HG02973 (cell line): Measurements from ENCODE around the gene GYS1.

Experiments
- ATAC-seq: cut with Tn5 transposase; IDR thresholded peaks from one replicate; pipeline ENCODE4 v1.9.1; 2021; ENCODE audit warnings: moderate library complexity; ENCODE audit not compliant: unreplicated experiment

Gene GYS1

DNA sequence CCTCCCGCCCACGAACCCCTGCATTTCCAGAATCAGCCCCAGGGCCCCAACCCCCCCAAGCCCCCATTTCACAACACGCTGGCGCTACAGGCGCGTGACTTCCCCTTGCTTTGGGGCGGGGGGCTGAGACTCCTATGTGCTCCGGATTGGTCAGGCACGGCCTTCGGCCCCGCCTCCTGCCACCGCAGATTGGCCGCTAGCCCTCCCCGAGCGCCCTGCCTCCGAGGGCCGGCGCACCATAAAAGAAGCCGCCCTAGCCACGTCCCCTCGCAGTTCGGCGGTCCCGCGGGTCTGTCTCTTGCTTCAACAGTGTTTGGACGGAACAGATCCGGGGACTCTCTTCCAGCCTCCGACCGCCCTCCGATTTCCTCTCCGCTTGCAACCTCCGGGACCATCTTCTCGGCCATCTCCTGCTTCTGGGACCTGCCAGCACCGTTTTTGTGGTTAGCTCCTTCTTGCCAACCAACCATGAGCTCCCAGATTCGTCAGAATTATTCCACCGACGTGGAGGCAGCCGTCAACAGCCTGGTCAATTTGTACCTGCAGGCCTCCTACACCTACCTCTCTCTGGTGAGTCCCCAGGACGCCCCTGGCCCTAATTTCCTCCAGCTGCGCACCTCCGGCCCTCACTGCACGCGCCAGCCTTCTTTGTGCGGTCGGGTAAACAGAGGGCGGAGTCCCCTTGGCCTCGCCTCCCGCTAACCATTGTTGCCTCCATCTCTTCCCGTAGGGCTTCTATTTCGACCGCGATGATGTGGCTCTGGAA lies 27.9 kb downstream of the GYS1 start, which contains the start of gene FTL:
FTL (plus strand) TSS at position 270 of the 766 bp plus-strand sequence; CDS start at position 469, 199 bp downstream.
- peak; percentile 50 for ATAC-seq

- no peak for ATAC-seq
These were observed 28.7 kb downstream of the GYS1 start for GRCh38 chr19:48964205-48965039.

DNA sequence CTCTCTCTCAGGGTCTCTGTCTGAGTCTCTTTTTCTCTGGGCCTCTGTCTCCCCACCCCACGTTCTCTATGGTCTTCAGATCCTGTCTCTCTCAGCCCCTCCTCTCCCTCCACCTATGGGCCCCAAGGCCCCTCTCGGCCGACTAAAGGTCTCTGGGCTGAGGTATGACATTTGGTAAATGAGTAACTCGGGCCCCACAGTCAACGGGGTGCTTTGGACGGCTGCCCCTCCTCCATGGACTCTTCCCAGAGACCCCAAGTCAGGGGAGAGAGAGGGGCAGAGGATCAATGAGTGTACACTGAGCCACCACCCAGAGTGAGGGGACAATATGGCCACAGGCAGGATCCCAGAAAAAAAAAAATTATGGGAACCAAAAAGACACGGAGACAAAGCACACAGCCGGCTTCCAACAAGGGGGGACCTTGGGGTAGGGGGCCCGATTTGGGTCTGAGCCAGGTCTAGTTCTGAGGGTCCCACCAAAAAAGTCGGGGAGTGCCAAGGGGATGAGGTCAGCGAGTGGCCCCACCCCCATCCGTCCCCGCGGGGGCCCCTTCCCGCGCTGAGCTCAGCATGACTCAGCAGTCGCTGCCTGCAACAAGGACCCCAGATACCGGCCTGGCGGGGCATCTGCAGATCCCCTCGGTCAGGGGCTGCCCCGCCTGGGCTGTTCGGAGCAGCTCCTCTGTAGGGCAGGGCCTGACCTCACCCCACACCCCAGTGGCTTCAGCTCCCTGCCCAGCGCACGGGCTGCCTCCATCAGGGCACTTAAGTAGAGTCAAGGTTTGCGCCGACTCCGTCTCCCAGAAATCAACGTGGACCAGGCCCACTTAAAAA lies 29.5 kb downstream of the GYS1 start:
- no peak for ATAC-seq

DNA sequence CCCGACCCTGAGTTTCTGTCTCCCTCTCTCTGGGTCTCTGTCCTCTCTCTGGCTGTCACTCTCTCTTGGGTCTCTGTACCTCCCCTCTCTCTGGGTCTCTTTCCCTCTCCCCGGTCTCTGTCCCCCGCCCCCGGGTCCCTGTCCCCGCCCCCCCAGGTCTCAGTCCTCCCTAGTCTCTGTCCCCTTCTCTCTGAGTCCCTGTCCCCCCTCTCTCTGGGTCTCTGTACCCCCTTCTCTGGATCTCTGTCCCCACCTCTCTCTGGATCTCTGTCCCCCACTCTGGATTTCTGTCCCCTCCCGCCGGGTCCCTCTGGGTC lies 30.3 kb downstream of the GYS1 start:
- no peak for ATAC-seq

DNA sequence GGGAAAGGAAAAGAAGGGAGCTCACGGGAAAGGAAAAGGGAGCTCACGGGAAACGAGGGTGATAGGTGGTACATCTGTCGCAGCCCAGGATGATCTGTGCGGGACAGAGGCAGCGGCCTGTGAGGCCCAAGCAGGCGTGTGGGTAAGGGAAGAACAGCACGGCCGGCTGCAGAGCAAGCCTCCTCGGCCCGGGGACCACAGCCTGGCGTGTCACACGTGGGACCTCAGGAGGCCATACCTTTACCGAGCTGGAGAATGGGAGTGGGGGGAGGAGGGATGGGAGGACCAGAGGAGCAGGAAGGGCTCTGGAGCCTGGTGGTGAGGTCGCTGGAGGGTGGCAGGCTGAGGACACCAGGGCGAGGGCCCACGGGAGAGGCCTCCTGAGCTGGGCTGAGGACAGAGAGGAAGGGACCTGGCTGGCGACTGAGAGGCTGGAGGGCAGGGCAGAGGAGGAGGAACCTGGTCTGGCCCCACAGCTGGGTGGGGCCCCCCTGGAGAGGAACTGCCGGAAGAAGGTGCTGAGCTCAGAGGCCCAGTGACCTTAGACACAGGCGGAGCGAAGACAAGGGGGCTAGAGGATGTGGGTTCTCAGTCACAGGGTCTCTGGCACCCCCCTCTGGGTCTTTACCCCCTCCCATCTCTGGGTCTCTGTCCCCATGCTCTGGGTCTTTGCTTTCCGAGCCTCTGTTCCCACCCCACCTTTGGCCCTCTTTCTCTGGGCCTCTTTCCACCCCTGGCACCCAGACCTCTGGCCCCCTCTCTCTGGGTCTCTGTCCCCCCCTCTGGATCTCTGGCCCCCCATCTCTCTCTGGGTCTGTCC lies 30.9 kb downstream of the GYS1 start:
- ATAC-seq: peak; percentile 31

DNA sequence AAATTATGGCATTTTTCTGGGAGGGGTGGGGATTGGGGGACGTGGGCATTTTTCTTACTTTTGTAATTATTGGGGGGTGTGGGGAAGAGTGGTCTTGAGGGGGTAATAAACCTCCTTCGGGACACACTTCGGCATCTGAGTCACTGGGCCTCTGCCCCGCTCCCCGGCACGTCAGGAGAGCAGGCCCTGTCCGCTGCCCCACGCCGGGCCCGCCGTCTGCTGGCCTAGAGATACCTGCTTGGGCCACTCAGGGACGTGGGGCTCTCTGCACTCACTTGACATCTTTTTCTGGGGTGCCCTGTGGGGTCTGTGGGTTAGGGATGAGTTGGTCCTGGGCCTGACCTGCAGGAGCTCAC lies 31.5 kb downstream of the GYS1 start:
- ATAC-seq: no peak

GRCh38 chr19:48961051-48961649 lies 32.0 kb downstream of the GYS1 start:
- ATAC-seq: no peak

GRCh38 chr19:48959341-48960239 lies 33.5 kb downstream of the GYS1 start:
- no peak for ATAC-seq

DNA sequence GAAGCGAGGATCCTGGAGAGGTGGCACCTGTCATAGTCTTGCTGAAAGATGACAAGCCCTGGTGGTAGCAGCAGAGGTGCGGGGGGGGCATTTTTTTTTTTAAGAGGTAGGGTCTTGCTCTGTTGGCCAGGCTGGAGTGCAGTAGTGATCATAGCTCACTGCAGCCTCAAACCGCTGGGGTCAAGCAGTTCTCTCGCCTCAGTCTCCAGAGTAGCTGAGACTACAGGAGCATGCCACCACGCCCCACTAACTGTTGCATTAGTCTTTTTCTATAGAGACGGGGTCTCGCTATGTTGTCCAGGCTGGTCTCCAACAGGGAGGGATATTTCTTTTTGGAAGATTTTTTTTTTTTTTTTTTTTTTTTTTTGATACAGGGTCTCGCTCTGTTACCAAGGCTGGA lies 35.1 kb downstream of the GYS1 start:
- no peak for ATAC-seq

GRCh38 chr19:48955308-48955958 lies 37.7 kb downstream of the GYS1 start:
- no peak for ATAC-seq

GRCh38 chr19:48954595-48955307 lies 38.4 kb downstream of the GYS1 start, which contains the start of gene BAX:
BAX (plus strand) TSS chr19:48954875; CDS start chr19:48954929, 54 bp downstream.
- ATAC-seq: peak; percentile 73

DNA sequence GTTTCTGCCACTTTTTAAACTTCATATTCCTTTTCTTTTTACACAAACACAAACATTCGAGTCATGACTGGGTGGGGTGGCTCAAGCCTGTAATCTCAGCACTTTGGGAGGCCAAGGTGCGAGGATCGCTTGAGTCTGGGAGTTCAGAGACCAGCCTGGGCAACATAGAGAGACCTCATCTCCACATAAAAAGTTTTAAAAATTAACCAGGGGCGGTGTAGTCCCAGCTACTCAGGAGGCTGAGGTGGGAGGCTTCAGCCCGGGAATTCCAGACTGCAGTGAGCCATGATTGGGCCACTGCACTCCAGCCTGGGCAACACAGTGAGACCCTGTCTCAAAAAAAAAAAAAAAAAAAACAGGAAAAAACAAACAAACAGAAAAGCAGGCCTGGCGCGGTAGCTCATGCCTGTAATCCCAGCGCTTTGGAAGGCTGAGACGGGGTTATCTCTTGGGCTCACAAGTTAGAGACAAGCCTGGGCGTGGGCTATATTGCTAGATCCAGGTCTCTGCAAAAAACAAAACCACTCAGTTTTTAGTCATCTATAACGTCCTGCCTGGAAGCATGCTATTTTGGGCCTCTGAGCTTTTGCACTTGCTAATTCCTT lies 39.0 kb downstream of the GYS1 start:
- no peak for ATAC-seq

DNA sequence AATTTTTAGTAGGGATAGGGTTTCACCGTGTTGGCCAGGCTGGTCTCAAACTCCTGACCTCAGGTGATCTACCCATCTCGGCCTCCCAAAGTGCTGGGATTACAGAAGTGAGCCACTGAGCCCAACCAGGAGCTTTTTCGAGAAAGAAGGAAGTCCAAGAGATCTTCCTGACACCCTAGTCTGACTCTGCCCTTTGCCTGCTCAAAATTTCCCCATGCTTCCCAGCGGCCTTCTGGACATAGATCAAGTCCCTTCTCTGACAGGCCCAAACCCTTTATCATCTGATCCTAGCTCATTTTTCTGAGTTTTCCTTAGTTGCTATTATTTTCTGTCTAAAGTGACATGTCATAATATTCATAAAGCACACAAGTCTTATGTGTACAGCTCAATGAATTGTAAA lies 40.0 kb downstream of the GYS1 start:
- ATAC-seq: no peak

DNA sequence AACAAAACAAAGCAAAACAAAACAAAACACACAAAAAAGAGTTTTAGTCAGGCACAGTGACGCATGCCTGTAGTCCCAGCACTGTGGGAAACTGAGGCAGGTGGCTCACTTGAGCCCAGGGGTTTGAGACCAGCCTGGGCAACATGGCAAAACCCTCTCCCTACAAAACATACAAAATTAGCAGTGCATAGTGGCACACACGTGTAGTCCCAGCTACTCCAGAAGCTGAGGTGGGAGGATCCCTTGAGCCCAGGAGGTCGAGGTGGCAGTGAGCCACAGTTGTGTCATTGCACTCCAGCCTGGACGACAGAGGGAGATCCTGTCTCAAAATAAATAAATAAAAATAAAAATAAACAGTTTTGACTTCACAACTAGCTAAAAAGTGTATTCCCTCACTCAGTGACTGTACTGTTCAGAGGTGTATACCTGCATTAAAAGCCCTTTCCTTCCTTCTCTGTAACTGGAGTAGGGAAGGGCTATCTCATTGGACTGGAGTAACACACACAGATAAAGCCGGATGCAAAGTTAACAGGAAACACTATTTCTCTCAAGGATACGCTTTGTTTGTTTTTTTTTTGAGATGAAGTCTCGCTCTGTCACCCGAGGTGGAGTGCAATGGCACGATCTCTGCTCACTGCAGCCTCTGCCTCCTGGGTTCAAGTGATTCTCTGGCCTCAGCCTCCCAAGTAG lies 42.1 kb downstream of the GYS1 start:
- no peak for ATAC-seq

- ATAC-seq: no peak
These were observed 43.0 kb downstream of the GYS1 start for GRCh38 chr19:48950159-48950558.

DNA sequence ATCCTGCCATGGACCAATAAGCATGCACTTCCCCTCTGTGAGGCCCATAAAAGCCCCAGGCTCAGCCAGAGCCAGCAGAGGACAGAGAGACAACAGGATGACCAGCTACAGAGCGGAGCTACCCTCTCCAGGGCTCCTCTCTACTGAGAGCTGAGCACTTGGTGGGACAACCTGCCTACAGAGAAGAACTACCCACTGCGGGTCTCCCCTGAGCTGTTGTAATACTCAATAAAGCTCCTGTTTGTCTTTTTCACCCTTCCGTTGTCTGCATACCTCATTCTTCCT lies 45.9 kb downstream of the GYS1 start:
- no peak for ATAC-seq
